KMS-11 (cell line): ENCODE data around the gene TBX5.

Source experiments
- H2AFZ ChIP-seq: fragments of 200-600 bp; sonication (generic); 2 replicates; pipeline ENCODE4 v1.6.1; 2016; ENCODE audit warnings: antibody characterized with exemption, mixed run types, low read depth
- H3K27ac ChIP-seq: fragments of 200-600 bp; sonication (generic); 2 replicates; pipeline ENCODE4 v1.6.1; 2016; ENCODE audit warnings: mild to moderate bottlenecking, mixed run types
- H3K27me3 ChIP-seq: fragments of 200-600 bp; sonication (generic); 2 replicates; pipeline ENCODE4 v1.6.1; 2017; ENCODE audit warnings: mild to moderate bottlenecking, low read depth, mixed run types, moderate library complexity; ENCODE audit not compliant: insufficient read depth
- H3K36me3 ChIP-seq: fragments of 200-600 bp; sonication (generic); 2 replicates; pipeline ENCODE4 v1.6.1; 2017; ENCODE audit warnings: mild to moderate bottlenecking, mixed run types; ENCODE audit not compliant: insufficient read depth
- H3K4me1 ChIP-seq: fragments of 200-600 bp; sonication (generic); 2 replicates; pipeline ENCODE4 v1.6.1; 2016; ENCODE audit warnings: mild to moderate bottlenecking, low read depth, mixed run types; ENCODE audit not compliant: poor library complexity, severe bottlenecking
- H3K4me2 ChIP-seq: fragments of 200-600 bp; sonication (generic); 2 replicates; pipeline ENCODE4 v1.7.0; 2016; ENCODE audit warnings: mild to moderate bottlenecking, mixed run types
- H3K4me3 ChIP-seq: fragments of 200-600 bp; sonication (generic); IDR thresholded peaks from 2 replicates; pipeline ENCODE4 v1.6.1; 2017; ENCODE audit warnings: low read depth, low read length, mixed read lengths; ENCODE audit not compliant: insufficient read depth
- H3K79me2 ChIP-seq: fragments of 200-600 bp; sonication (generic); 2 replicates; pipeline ENCODE4 v1.6.1; 2016; ENCODE audit warnings: low read depth, mixed run types; ENCODE audit not compliant: insufficient read depth
- H3K9ac ChIP-seq: fragments of 200-600 bp; sonication (generic); 2 replicates; pipeline ENCODE4 v1.6.1; 2016; ENCODE audit warnings: mild to moderate bottlenecking, mixed run types
- H4K20me1 ChIP-seq: fragments of 200-600 bp; sonication (generic); 2 replicates; pipeline ENCODE4 v1.6.1; 2016; ENCODE audit warnings: mild to moderate bottlenecking, mixed run types; ENCODE audit not compliant: insufficient read depth
- CTCF ChIP-seq: fragments of 200-600 bp; sonication (generic); conservative IDR thresholded peaks from 2 replicates; pipeline ENCODE4 v1.6.1; 2017; ENCODE audit warnings: low read depth, mild to moderate bottlenecking, antibody characterized with exemption, low read length, moderate library complexity, mixed read lengths

TBX5 gene

GRCh38 chr12:114340231-114340630, 65.7 kb downstream of the TBX5 start:
- Histone ChIP-seq H3K79me2 (no peaks in the 10 kb centered on the region), H4K20me1 (no peaks in the 10 kb centered on the region), H3K4me1 (no peaks in the 10 kb centered on the region), H3K4me3 (no peak overlapping the region), H3K27me3 (no peaks in the 10 kb centered on the region), H3K36me3 (no peaks in the 10 kb centered on the region), H3K9ac (no peak overlapping the region), H3K4me2 (no peak overlapping the region), H3K27ac (no peak overlapping the region), H2AFZ (no peak overlapping the region)
- no peak for TF ChIP-seq CTCF

- no peaks in the 10 kb centered on the region for H3K36me3 ChIP-seq
- H3K4me3 ChIP-seq = no peak overlapping the region
- H2AFZ ChIP-seq = no peak overlapping the region
- H3K27ac ChIP-seq = no peak overlapping the region
- H3K4me1 ChIP-seq = no peaks in the 10 kb centered on the region
- H3K9ac ChIP-seq = no peak overlapping the region
- no peak overlapping the region for H3K4me2 ChIP-seq
- H3K27me3 ChIP-seq = no peaks in the 10 kb centered on the region
- no peaks in the 10 kb centered on the region for H4K20me1 ChIP-seq
- no peaks in the 10 kb centered on the region for H3K79me2 ChIP-seq
- no peak for TF ChIP-seq CTCF
Observed at GRCh38 chr12:114339626-114340025, 66.3 kb downstream of the TBX5 start.

- H3K27me3 ChIP-seq = no peaks in the 10 kb centered on the region
- no peak overlapping the region for H3K27ac ChIP-seq
- H3K4me3 ChIP-seq = no peak overlapping the region
- TF ChIP-seq CTCF = no peak
- no peaks in the 10 kb centered on the region for H3K36me3 ChIP-seq
- H3K9ac ChIP-seq = no peak overlapping the region
- no peaks in the 10 kb centered on the region for H4K20me1 ChIP-seq
- no peaks in the 10 kb centered on the region for H3K4me1 ChIP-seq
- H3K4me2 ChIP-seq = no peak overlapping the region
- no peak overlapping the region for H2AFZ ChIP-seq
- H3K79me2 ChIP-seq = no peaks in the 10 kb centered on the region
Observed at GRCh38 chr12:114335607-114336006, 70.3 kb downstream of the TBX5 start.

- no peak for TF ChIP-seq CTCF
- Histone ChIP-seq H3K4me3 (no peak overlapping the region), H2AFZ (no peak overlapping the region), H3K4me1 (no peaks in the 10 kb centered on the region), H4K20me1 (no peaks in the 10 kb centered on the region), H3K27ac (no peak overlapping the region), H3K9ac (no peak overlapping the region), H3K79me2 (no peaks in the 10 kb centered on the region), H3K36me3 (no peaks in the 10 kb centered on the region), H3K4me2 (no peak overlapping the region), H3K27me3 (no peaks in the 10 kb centered on the region)
Observed at GRCh38 chr12:114334395-114334794, 71.5 kb downstream of the TBX5 start.

- Histone ChIP-seq H3K4me3 (no peak overlapping the region), H3K4me1 (no peaks in the 10 kb centered on the region), H3K4me2 (no peak overlapping the region), H3K79me2 (no peaks in the 10 kb centered on the region), H3K9ac (no peak overlapping the region), H3K36me3 (no peaks in the 10 kb centered on the region), H2AFZ (no peak overlapping the region), H3K27me3 (no peaks in the 10 kb centered on the region), H3K27ac (no peak overlapping the region), H4K20me1 (no peaks in the 10 kb centered on the region)
- TF ChIP-seq CTCF = no peak
Observed at GRCh38 chr12:114328292-114328691, 77.7 kb downstream of the TBX5 start.
